Skeletal muscle tissue (tissue), 4 donors: ENCODE results near the gene TBC1D8. TPM values are rescaled to one million over a fixed set of nuclear protein-coding genes. Genes with fewer than 3 reads are reported as not detected.

ENCODE experiments used
- H3K27ac ChIP-seq: one replicate; pipeline ENCODE4 v1.7.0; 2013; ENCODE audit warnings: mild to moderate bottlenecking, low read depth, low read length, inconsistent platforms
- H3K27me3 ChIP-seq, 3 donors: one replicate each; pipeline ENCODE4 v1.7.0; 2013; ENCODE audit warnings: low read length in 3 of 3; ENCODE audit not compliant: control insufficient read depth in 3 of 3, insufficient read depth in 3 of 3
- H3K36me3 ChIP-seq, 3 donors: one replicate each; pipeline ENCODE4 v1.7.0; 2013; ENCODE audit warnings: low read length in 3 of 3; ENCODE audit not compliant: control insufficient read depth in 3 of 3, insufficient read depth in 3 of 3
- H3K4me1 ChIP-seq, 3 donors: one replicate each; pipeline ENCODE4 v1.7.0; 2013; ENCODE audit warnings: low read length in 3 of 3, mild to moderate bottlenecking in 3 of 3; ENCODE audit not compliant: control insufficient read depth in 3 of 3, insufficient read depth in 3 of 3
- H3K4me3 ChIP-seq, 3 donors: one replicate each; pipeline ENCODE4 v1.7.0; 2013; ENCODE audit warnings: low read length in 3 of 3
- H3K9ac ChIP-seq, 3 donors: one replicate each; pipeline ENCODE4 v1.7.0; 2013; ENCODE audit warnings: low read length in 3 of 3, mild to moderate bottlenecking in 3 of 3, moderate library complexity in 2 of 3, low read depth in 1 of 3
- H3K9me3 ChIP-seq, 3 donors: one replicate each; pipeline ENCODE4 v1.7.0; 2013; ENCODE audit warnings: low read length in 3 of 3; ENCODE audit not compliant: control insufficient read depth in 3 of 3
- total RNA-seq: library from RNA; depleted of rRNA; stranded (reverse); fragments of >200 nt; gene quantifications from one replicate; pipeline ENCODE4 v1.2.3, GENCODE V29; 2014
- donor health status: Osteomylitis.

Gene TBC1D8
- total RNA-seq, 1 donor from 2014 or later = 16.2 TPM

- Histone ChIP-seq H3K4me1 (no peaks in the 10 kb centered on the region), H3K4me3 (no peak overlapping the region), H3K9ac (no peak overlapping the region), H3K36me3 (no peaks in the 10 kb centered on the region), H3K27ac (no peak overlapping the region), H3K27me3 (no peaks in the 10 kb centered on the region), H3K9me3 (no peaks in the 10 kb centered on the region)
Measured at GRCh38 chr2:101162561-101163330, 11.6 kb upstream of the TBC1D8 start.

- H3K9me3 ChIP-seq = no peaks in the 10 kb centered on the region
- no peak overlapping the region for H3K27ac ChIP-seq
- H3K4me3 ChIP-seq = no peak overlapping the region
- H3K9ac ChIP-seq = no peak overlapping the region
- no peaks in the 10 kb centered on the region for H3K36me3 ChIP-seq
- H3K27me3 ChIP-seq = no peaks in the 10 kb centered on the region
- H3K4me1 ChIP-seq = peaks cover 0 to 3% (median 0%) of the 10 kb centered on the region in 3 donors
Measured at GRCh38 chr2:101161658-101162057, 10.5 kb upstream of the TBC1D8 start.

- no peak overlapping the region for H3K27ac ChIP-seq
- no peaks in the 10 kb centered on the region for H3K9me3 ChIP-seq
Measured at GRCh38 chr2:101160454-101160853, 9.3 kb upstream of the TBC1D8 start.

GRCh38 chr2:101159526-101159925 lies 8.3 kb upstream of the TBC1D8 start:
- Histone ChIP-seq H3K9me3 (no peaks in the 10 kb centered on the region), H3K36me3 (no peaks in the 10 kb centered on the region), H3K4me1 (peaks cover 0 to 3% (median 0%) of the 10 kb centered on the region in 3 donors), H3K4me3 (no peak overlapping the region), H3K9ac (no peak overlapping the region), H3K27me3 (no peaks in the 10 kb centered on the region), H3K27ac (no peak overlapping the region)

More at GRCh38 chr2:101160454-101160853, 9.3 kb upstream of the TBC1D8 start:
- Histone ChIP-seq H3K4me3 (no peak overlapping the region), H3K27me3 (no peaks in the 10 kb centered on the region), H3K4me1 (peaks cover 0 to 3% (median 0%) of the 10 kb centered on the region in 3 donors), H3K9ac (no peak overlapping the region), H3K36me3 (no peaks in the 10 kb centered on the region)

GRCh38 chr2:101157272-101157671 lies 6.1 kb upstream of the TBC1D8 start:
- Histone ChIP-seq H3K9ac (no peak overlapping the region), H3K36me3 (no peaks in the 10 kb centered on the region), H3K9me3 (no peaks in the 10 kb centered on the region), H3K27me3 (no peaks in the 10 kb centered on the region), H3K4me3 (no peak overlapping the region), H3K27ac (no peak overlapping the region), H3K4me1 (peaks cover 5 to 21% (median 11%) of the 10 kb centered on the region in 3 donors)

GRCh38 chr2:101153787-101154186 lies 2.6 kb upstream of the TBC1D8 start:
- Histone ChIP-seq H3K36me3 (no peaks in the 10 kb centered on the region), H3K4me1 (peaks cover 23 to 42% (median 34%) of the 10 kb centered on the region in 3 donors), H3K9me3 (no peaks in the 10 kb centered on the region), H3K27ac (no peak overlapping the region), H3K27me3 (no peaks in the 10 kb centered on the region), H3K9ac (peak overlapping the region in 1 of 3 donors; percentile 60), H3K4me3 (no peak overlapping the region)

- H3K4me3 ChIP-seq = peak overlapping the region in 1 of 3 donors; percentile 6
Measured at GRCh38 chr2:101153077-101153707, 2.0 kb upstream of the TBC1D8 start.

GRCh38 chr2:101152272-101153076 lies 1.3 kb upstream of the TBC1D8 start:
- Histone ChIP-seq H3K9ac (peak overlapping the region; percentile 75 to 88 (median 84)), H3K9me3 (no peaks in the 10 kb centered on the region), H3K27ac (peak overlapping the region; percentile 83), H3K4me1 (peaks cover 23 to 51% (median 41%) of the 10 kb centered on the region in 3 donors), H3K36me3 (no peaks in the 10 kb centered on the region), H3K4me3 (peak overlapping the region; percentile 64 to 84 (median 70)), H3K27me3 (no peaks in the 10 kb centered on the region)

More at GRCh38 chr2:101153077-101153707, 2.0 kb upstream of the TBC1D8 start:
- Histone ChIP-seq H3K36me3 (no peaks in the 10 kb centered on the region), H3K4me1 (peaks cover 23 to 46% (median 37%) of the 10 kb centered on the region in 3 donors), H3K9me3 (no peaks in the 10 kb centered on the region), H3K27ac (peak overlapping the region; percentile 83), H3K9ac (peak overlapping the region in 2 of 3 donors; percentile 25 to 75), H3K27me3 (no peaks in the 10 kb centered on the region)

- no peaks in the 10 kb centered on the region for H3K27me3 ChIP-seq
- H3K9me3 ChIP-seq = no peaks in the 10 kb centered on the region
- peaks cover 23 to 54% (median 41%) of the 10 kb centered on the region in 3 donors for H3K4me1 ChIP-seq
- H3K27ac ChIP-seq = peak overlapping the region; percentile 83
- peak overlapping the region; percentile 75 to 88 (median 84) for H3K9ac ChIP-seq
- no peaks in the 10 kb centered on the region for H3K36me3 ChIP-seq
- peak overlapping the region; percentile 64 to 84 (median 70) for H3K4me3 ChIP-seq
Measured at GRCh38 chr2:101151859-101152271, 683 bp upstream of the TBC1D8 start.
